Pancreas (tissue), 10 donors: ENCODE measurements around the gene ACTRT3. TPM values are rescaled to one million over a fixed set of nuclear protein-coding genes. Genes with fewer than 3 reads are reported as not detected.

ENCODE experiments used
- ATAC-seq, 4 donors: fragments of 200-7000 bp; cut with Tn5 transposase; one replicate each; pipeline versions ENCODE4 v1.8.0 to v1.9.1; 2020; ENCODE audit warnings: mild to moderate bottlenecking in 4 of 4, moderate library complexity in 4 of 4
- DNase-seq, 6 donors: peaks; one replicate each; pipeline ENCODE4 v3.0.0-alpha.2; 2020
- FAIRE-seq: peaks from 2 replicates; lab custom pipeline; 2012; peaks lifted over from hg19 to GRCh38; lab: Jason Lieb, UNC
- H3K27ac ChIP-seq, 4 donors: fragments of 200-600 bp; sonication (generic); 1 replicate in 3 of 4; 2 replicates in 1 of 4; pipeline versions ENCODE4 v1.5.0 to v1.8.0; 2020
- H3K27me3 ChIP-seq, 4 donors: fragments of 200-600 bp; one replicate each; pipeline ENCODE4 v1.8.0; 2021
- H3K36me3 ChIP-seq, 3 donors: fragments of 200-600 bp; sonication (generic) in 1 of 3; one replicate each; pipeline versions ENCODE4 v1.5.0 to v1.8.0; 2020 to 2021
- H3K4me1 ChIP-seq, 3 donors: fragments of 200-600 bp; one replicate each; pipeline ENCODE4 v1.8.0; 2021
- H3K4me3 ChIP-seq, 4 donors: fragments of 200-600 bp; sonication (generic) in 2 of 4; one replicate each; pipeline versions ENCODE4 v1.5.0 to v1.8.0; 2020 to 2021
- H3K9me3 ChIP-seq, 4 donors: fragments of 200-600 bp; one replicate each; pipeline ENCODE4 v1.8.0; 2021
- WGBS, 2 donors: extraction: QIAGEN DNeasy Blood & Tissue Kit; methylation state at CpG; one replicate each; pipeline ENCODE4 v1.1.7; 2013; 5-methylcytosine and 5-hydroxymethylcytosine counted together
- intact Hi-C, 3 donors: fragments of 100-400 bp; cut with DNase I; formaldehyde crosslinking; loops; one replicate each; pipeline versions ENCODE4 v1.11.1 to v1.14.2; 2022
- polyA plus RNA-seq, 2 donors: library from polyadenylated mRNA; stranded (reverse); fragments of 200-250 nt; gene quantifications; one replicate each; pipeline ENCODE4 v1.2.3, GENCODE V29; 2013
- total RNA-seq, 6 donors: library from RNA; stranded (reverse); fragmentation: NEBNext Ultra II Directional in 4 of 6; extraction: Animal tissue kit (Norgen Biotek cat#: 25700) in 4 of 6; gene quantifications; one replicate each; pipeline versions ENCODE4 v1.2.1 to v1.2.4, GENCODE V29; 2021 to 2023
- TF ChIP-seq, protein P1 (sequence below), 4 donors: fragments of 200-600 bp; sonication (generic) in 3 of 4; IDR thresholded peaks; one replicate each; pipeline versions ENCODE4 v1.5.0 to v1.8.0; 2021; ENCODE audit warnings: antibody characterized with exemption in 4 of 4
- donor health status: healthy with polysubstance abuse.
- donor health status: DM: no; HTN: no; CAD: no; lungs with moderate emphysema.
- donor health status: DM: no; HTN: no; CAD: no.
- donor health status: control.
- donor health status: control.
- donor health status: Bipolar disorder and iron deficiency.
- donor health status: DM: yes; HTN: yes; CAD: no.
- donor health status: DM: no; HTN: no; CAD: no.
- donor health status: DM: no; HTN: no; CAD: no.
- donor health status: DM: yes; HTN: yes; CAD: no.

ACTRT3 gene
- total and polyA plus RNA-seq, 8 donors, result 0.14 to 0.82 (median 0.40) TPM

GRCh38 chr3:169804681-169805080, 35.3 kb upstream of the ACTRT3 start:
- WGBS, 2 donors, result 88 to 91% methylated on average over 3 of the region's 3 CpGs
- Histone ChIP-seq H3K36me3 (no peaks in the 10 kb centered on the region), H3K27ac (no peak overlapping the region), H3K27me3 (no peaks in the 10 kb centered on the region), H3K4me3 (no peak overlapping the region), H3K4me1 (peaks cover 0 to 4% (median 0%) of the 10 kb centered on the region in 3 donors), H3K9me3 (no peaks in the 10 kb centered on the region)
- FAIRE-seq (no peak), ATAC-seq (no peak), DNase-seq (no peak)
- intact Hi-C loops, result no loop called here
- TF ChIP-seq, protein P1, sequence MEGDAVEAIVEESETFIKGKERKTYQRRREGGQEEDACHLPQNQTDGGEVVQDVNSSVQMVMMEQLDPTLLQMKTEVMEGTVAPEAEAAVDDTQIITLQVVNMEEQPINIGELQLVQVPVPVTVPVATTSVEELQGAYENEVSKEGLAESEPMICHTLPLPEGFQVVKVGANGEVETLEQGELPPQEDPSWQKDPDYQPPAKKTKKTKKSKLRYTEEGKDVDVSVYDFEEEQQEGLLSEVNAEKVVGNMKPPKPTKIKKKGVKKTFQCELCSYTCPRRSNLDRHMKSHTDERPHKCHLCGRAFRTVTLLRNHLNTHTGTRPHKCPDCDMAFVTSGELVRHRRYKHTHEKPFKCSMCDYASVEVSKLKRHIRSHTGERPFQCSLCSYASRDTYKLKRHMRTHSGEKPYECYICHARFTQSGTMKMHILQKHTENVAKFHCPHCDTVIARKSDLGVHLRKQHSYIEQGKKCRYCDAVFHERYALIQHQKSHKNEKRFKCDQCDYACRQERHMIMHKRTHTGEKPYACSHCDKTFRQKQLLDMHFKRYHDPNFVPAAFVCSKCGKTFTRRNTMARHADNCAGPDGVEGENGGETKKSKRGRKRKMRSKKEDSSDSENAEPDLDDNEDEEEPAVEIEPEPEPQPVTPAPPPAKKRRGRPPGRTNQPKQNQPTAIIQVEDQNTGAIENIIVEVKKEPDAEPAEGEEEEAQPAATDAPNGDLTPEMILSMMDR (IDR thresholded peaks at IDR 0.05), result no peak

GRCh38 chr3:169792359-169792758, 23.0 kb upstream of the ACTRT3 start:
- Histone ChIP-seq H3K27me3 (no peaks in the 10 kb centered on the region), H3K4me3 (no peak overlapping the region), H3K36me3 (peaks cover 0 to 7% (median 0%) of the 10 kb centered on the region in 3 donors), H3K4me1 (no peaks in the 10 kb centered on the region), H3K27ac (no peak overlapping the region), H3K9me3 (no peaks in the 10 kb centered on the region)
- ATAC-seq (no peak), FAIRE-seq (no peak), DNase-seq (no peak)
- WGBS, 2 donors, result 95 to 98% methylated on average over 1 of the region's 1 CpG
- TF ChIP-seq, protein P1 (IDR thresholded peaks at IDR 0.05), result no peak
- intact Hi-C loops, result no loop called here

DNA sequence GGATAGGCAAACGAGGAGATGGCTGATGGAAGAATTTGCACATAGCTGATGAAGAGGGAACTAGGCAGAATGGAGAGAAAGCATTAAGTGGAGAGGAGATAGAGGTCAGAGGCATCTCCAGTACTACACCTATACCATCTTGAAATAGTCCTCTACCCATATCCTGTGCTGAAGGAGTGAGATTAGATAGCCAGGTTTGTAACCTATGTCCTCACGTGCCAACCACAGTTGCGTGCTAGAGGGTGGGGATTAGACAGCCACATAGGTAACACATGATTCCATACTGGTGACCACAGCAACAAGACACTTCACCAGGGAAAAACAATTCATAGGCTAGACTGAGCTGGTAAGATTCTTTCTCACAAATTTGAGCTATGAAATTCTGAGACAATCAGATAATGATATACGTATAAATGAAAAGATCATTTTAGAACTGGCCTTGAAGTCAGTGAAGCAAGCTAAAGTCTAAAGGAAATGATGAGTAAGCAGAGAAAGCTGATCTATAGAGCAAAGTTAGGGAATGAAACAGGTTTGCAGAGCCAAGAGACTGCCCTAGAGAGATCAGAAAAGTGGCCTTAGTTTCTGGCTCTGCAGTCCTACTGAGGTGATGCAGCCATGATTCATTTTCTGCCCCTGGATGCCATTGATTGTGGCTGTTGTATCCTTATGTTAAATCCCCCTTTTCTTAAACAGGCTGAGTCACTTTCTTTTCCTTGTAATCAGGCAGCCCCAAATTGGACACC, 21.5 kb upstream of the ACTRT3 start:
- Histone ChIP-seq H3K4me1 (no peaks in the 10 kb centered on the region), H3K27ac (no peak overlapping the region), H3K36me3 (peaks cover 0 to 16% (median 3%) of the 10 kb centered on the region in 3 donors), H3K27me3 (no peaks in the 10 kb centered on the region), H3K4me3 (no peak overlapping the region), H3K9me3 (no peaks in the 10 kb centered on the region)
- no peak for ATAC-seq
- no peak for FAIRE-seq
- TF ChIP-seq, protein P1 (IDR thresholded peaks at IDR 0.05), result no peak
- 85 to 91% methylated on average over 4 of the region's 4 CpGs for WGBS, 2 donors
- no peak for DNase-seq
- intact Hi-C loops, result no loop called here

GRCh38 chr3:169790219-169790618, 20.9 kb upstream of the ACTRT3 start:
- Histone ChIP-seq H3K27ac (no peak overlapping the region), H3K36me3 (peaks cover 0 to 16% (median 3%) of the 10 kb centered on the region in 3 donors), H3K4me1 (no peaks in the 10 kb centered on the region), H3K9me3 (no peaks in the 10 kb centered on the region), H3K4me3 (no peak overlapping the region), H3K27me3 (no peaks in the 10 kb centered on the region)
- intact Hi-C loops, result no loop called here
- no peak for FAIRE-seq
- no peak for DNase-seq
- TF ChIP-seq, protein P1 (IDR thresholded peaks at IDR 0.05), result no peak
- no peak for ATAC-seq

DNA sequence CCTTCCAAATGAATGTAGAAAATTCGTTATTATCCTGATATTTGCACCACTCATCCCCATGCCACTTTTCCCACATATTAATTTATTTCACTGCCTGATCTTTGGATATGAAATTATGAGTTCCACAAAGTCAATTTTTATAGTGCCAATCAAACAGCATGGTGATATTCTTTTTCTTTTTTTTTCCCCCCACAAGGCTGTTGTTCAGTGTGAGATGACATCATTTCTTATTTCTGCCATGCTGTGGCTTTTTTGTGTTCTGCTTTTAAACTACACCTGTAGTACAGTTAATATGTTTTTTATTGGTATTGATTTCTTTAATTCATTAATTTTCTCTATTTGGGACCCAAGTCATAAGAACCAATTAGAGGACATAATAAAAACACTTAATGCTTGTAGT, 18.4 kb upstream of the ACTRT3 start:
- Histone ChIP-seq H3K4me3 (no peak overlapping the region), H3K9me3 (no peaks in the 10 kb centered on the region), H3K27ac (no peak overlapping the region), H3K36me3 (peaks cover 0 to 32% (median 5%) of the 10 kb centered on the region in 3 donors), H3K27me3 (no peaks in the 10 kb centered on the region), H3K4me1 (no peaks in the 10 kb centered on the region)
- ATAC-seq (no peak), DNase-seq (no peak), FAIRE-seq (no peak)
- intact Hi-C loops, result no loop called here
- TF ChIP-seq, protein P1 (IDR thresholded peaks at IDR 0.05), result no peak
- WGBS, 2 donors, result 84 to 97% methylated on average over 1 of the region's 1 CpG
